Measurements from ENCODE around the gene NPEPPS.
"Not testable (repeated sequence)": the region's sequence is repeated elsewhere in the genome, so short reads cannot be mapped to it uniquely, and the experiment has no call there.

- not testable (repeated sequence) for TF ChIP-seq EZH2phosphoT487 (conservative IDR thresholded peaks at IDR 0.05; ENCODE audit: low read length); CTCF (IDR thresholded peaks at IDR 0.05; ENCODE audit: insufficient read depth, low read length, poor library complexity, severe bottlenecking)
Measured at GRCh38 chr17:47502776-47503455, 28.0 kb upstream of the NPEPPS start.

Measured in SU-DHL-6 (cell line).